ENCODE measurements around the gene S1PR3.

DNA sequence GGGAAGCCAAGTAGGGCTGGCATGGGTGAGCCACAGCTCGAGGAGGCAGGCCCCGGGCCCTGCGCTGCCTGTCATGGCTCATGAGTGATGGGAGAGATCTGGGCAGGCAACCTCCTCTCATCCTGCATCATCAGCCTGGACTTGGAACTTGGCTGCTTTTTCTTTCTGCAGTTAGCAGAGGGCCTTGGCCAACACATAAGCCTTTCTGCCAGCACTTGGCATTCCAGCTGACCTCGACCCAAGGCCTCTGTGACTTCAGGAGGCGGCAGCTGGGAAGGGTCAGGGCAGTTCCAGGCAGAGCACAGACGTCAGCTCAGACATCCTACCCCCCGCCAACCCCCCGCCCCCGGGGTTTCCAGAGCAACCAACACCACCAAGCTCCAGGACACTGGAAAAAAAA, 7.6 kb downstream of the S1PR3 start:
- TF ChIP-seq, protein P1, sequence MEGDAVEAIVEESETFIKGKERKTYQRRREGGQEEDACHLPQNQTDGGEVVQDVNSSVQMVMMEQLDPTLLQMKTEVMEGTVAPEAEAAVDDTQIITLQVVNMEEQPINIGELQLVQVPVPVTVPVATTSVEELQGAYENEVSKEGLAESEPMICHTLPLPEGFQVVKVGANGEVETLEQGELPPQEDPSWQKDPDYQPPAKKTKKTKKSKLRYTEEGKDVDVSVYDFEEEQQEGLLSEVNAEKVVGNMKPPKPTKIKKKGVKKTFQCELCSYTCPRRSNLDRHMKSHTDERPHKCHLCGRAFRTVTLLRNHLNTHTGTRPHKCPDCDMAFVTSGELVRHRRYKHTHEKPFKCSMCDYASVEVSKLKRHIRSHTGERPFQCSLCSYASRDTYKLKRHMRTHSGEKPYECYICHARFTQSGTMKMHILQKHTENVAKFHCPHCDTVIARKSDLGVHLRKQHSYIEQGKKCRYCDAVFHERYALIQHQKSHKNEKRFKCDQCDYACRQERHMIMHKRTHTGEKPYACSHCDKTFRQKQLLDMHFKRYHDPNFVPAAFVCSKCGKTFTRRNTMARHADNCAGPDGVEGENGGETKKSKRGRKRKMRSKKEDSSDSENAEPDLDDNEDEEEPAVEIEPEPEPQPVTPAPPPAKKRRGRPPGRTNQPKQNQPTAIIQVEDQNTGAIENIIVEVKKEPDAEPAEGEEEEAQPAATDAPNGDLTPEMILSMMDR (IDR thresholded peaks at IDR 0.05; ENCODE audit: low read length) = no peak
- TF ChIP-seq EZH2 (IDR thresholded peaks at IDR 0.05; ENCODE audit: borderline replicate concordance, low read length) = no peak

All from OCI-LY1 (cell line).